Measurements from ENCODE around the gene IFITM10.

DNA sequence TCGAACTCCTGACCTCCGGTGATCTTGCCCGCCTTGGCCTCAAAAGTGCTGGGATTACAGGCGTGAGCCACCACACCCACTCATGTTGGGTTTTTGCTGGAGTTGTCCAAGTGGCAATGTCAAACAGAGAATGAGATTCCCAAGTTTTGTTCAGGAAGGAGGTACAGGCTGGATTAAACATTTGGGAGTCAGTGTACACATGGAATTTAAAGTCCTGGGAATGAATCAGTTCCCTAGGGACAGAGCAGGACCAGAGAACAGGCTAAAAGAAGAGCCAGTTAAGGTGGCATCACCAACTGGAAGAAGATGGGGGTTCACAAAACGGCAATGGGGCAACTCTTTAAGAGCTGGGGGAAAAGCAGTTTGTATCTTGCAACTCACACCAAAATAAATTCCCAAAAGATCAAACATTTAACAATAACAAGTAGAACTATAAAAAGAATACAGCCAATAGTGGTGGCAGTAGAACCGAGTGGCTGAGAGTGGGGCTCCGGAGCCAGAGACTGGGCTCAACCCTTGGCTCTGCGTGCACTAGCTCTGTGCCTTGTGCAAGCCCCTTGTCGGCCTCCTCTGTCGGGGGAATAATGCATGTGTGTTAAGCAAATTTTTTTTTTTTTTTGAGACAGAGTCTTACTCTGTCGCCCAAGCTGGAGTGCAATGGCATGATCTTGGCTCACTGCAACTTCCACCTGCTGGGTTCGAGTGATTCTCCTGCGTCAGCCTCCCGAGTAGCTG lies 47.2 kb upstream of the IFITM10 start:
- TF ChIP-seq, protein P1, sequence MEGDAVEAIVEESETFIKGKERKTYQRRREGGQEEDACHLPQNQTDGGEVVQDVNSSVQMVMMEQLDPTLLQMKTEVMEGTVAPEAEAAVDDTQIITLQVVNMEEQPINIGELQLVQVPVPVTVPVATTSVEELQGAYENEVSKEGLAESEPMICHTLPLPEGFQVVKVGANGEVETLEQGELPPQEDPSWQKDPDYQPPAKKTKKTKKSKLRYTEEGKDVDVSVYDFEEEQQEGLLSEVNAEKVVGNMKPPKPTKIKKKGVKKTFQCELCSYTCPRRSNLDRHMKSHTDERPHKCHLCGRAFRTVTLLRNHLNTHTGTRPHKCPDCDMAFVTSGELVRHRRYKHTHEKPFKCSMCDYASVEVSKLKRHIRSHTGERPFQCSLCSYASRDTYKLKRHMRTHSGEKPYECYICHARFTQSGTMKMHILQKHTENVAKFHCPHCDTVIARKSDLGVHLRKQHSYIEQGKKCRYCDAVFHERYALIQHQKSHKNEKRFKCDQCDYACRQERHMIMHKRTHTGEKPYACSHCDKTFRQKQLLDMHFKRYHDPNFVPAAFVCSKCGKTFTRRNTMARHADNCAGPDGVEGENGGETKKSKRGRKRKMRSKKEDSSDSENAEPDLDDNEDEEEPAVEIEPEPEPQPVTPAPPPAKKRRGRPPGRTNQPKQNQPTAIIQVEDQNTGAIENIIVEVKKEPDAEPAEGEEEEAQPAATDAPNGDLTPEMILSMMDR (IDR thresholded peaks at IDR 0.05), result no peak
- TF ChIP-seq POLR2A (IDR thresholded peaks at IDR 0.05), result no peak

Measured in heart left ventricle (tissue), 13 donors.